Activated naive CD4-positive, alpha-beta T cell treated with anti-CD3 and anti-CD28 coated beads, Interleukin-2, amount 10 ng/mL, durations not matched to agents 7 days and 5 days (primary cell): ENCODE data around the gene PPP2R3C.
"Not testable (repeated sequence)": the region's sequence is repeated elsewhere in the genome, so short reads cannot be mapped to it uniquely, and the experiment has no call there.

Source experiments
- CTCF ChIA-PET: fragments of 350-600 bp; sonication (Branson Sonifier 250); formaldehyde crosslinking; loops from one replicate; lab custom pipeline; 2021; ENCODE audit warnings: antibody characterized with exemption; lab: Charles Lee
- DNase-seq: peaks from one replicate; pipeline ENCODE4 v3.0.0-alpha.2; 2020
- H3K27ac Mint-ChIP-seq: one replicate; pipeline ENCODE4 v1.8.0; 2021; ENCODE audit warnings: mild to moderate bottlenecking, moderate library complexity, mixed read lengths
- H3K27me3 Mint-ChIP-seq: one replicate; pipeline ENCODE4 v1.8.0; 2021; ENCODE audit warnings: mild to moderate bottlenecking, mixed read lengths
- H3K36me3 Mint-ChIP-seq: one replicate; pipeline ENCODE4 v1.8.0; 2021; ENCODE audit warnings: mixed read lengths
- H3K4me1 Mint-ChIP-seq: one replicate; pipeline ENCODE4 v1.8.0; 2021; ENCODE audit warnings: mixed read lengths
- H3K4me3 Mint-ChIP-seq: one replicate; pipeline ENCODE4 v1.8.0; 2021; ENCODE audit warnings: mild to moderate bottlenecking, moderate library complexity, mixed read lengths
- H3K9me3 Mint-ChIP-seq: one replicate; pipeline ENCODE4 v1.8.0; 2021; ENCODE audit warnings: mixed read lengths

Gene PPP2R3C

DNA sequence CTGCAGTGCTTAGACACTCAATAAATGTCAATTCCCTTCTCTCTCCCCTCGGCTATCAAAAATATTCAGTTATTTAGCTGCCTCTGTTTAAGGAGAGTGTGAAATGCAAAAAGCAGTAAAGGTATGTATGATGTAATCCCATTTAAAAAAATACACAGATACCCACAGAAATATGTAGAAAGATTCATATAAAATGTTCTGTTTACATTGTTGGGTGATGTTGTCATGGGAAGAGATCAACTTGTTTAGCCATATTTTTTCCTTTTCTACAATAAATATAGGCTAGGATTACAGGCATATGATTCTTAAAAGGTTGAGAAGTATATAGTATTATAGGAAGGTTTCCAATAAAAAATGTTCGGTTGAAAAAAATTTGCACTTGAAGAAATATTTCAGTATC lies 7.8 kb downstream of the PPP2R3C start:
- Mint-ChIP-seq H3K4me3 (no peak overlapping the region), H3K9me3 (peaks cover 5% of the 10 kb centered on the region), H3K27me3 (no peaks in the 10 kb centered on the region), H3K27ac (no peak overlapping the region), H3K4me1 (peaks cover 19% of the 10 kb centered on the region), H3K36me3 (peaks cover 61% of the 10 kb centered on the region)
- DNase-seq: no peak
- CTCF ChIA-PET: interaction anchor here (0.6 kb wide), 1 partner anchor 463 kb away, joined by 3 read pairs; no protein-coding TSS in a partner anchor

DNA sequence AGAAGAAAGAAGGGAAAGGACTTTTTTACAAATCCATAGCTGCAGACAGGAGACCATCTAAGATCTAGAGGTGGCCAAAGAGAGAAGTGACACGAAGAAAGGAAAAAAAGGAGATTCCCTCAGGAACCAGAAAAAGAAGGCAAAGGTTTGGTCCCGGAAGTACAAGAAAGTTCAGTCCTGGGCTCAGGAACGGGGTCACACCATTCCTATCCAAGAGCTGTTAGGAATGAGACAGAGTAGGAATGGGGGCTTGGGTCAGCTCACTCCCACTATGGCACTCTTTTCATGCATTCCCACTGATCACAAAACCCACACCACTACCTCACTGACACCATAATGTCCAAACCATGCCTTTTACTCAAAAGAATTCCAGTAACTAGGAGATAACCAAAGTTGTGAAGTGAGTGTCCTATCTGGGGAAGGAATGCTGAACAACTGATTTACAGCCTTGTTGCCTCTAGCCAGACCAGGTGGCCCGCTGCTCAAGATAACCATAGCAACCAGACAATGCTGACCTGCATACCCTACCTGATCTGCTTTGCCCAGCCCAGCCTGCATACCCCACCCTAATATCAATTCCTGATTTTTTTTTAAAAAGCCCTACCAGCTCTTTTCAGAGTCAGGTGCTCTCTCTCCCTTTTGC lies 8.4 kb downstream of the PPP2R3C start:
- Mint-ChIP-seq H3K27ac (no peak overlapping the region), H3K4me1 (peaks cover 15% of the 10 kb centered on the region), H3K9me3 (peaks cover 5% of the 10 kb centered on the region), H3K36me3 (peaks cover 61% of the 10 kb centered on the region), H3K4me3 (no peak overlapping the region), H3K27me3 (no peaks in the 10 kb centered on the region)
- CTCF ChIA-PET: interaction anchor here (0.6 kb wide), 2 partner anchors 27 to 464 kb away, joined by 3 read pairs; no protein-coding TSS in a partner anchor
- no peak for DNase-seq

DNA sequence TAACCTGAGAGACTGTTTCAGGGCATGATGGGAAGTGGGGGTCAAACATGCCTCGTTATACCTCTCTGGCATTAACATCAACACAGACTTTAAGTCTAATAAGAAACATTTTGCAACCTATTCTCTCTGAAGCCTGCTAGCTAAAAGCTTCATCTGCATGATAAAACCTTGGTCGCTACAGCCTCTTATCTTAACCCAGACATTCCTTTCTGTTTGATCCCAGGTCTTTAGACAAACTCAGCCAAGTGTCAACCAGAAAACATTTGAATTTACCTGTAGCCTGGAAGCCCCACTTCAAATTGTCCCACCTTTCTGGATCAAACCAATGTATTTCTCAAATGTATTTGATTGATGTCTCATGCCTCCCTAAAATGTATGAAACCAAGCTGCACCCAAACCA lies 9.1 kb downstream of the PPP2R3C start:
- Mint-ChIP-seq H3K4me1 (peaks cover 10% of the 10 kb centered on the region), H3K36me3 (peaks cover 58% of the 10 kb centered on the region), H3K4me3 (no peak overlapping the region), H3K27me3 (no peaks in the 10 kb centered on the region), H3K9me3 (peaks cover 5% of the 10 kb centered on the region), H3K27ac (no peak overlapping the region)
- CTCF ChIA-PET: no interaction called here
- DNase-seq: no peak

DNA sequence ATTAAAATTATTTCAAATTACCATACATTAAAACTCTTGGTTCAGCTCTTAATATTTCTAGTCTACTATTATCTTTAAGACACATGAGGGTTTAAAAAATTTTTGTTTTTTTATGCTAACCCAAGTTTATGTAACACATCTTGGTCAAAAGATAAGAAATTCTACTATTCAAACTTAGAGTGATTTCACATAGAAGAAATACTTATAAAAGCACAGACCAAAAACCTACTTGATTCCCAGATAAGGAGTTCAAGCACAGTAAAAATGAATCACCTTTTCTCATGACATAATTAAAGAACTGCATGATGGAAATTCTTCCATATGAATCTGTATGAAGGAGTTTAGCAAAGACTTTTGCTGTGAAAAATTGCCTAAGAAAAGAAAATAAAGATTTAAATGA lies 13.9 kb downstream of the PPP2R3C start:
- Mint-ChIP-seq H3K9me3 (peaks cover 5% of the 10 kb centered on the region), H3K36me3 (peaks cover 56% of the 10 kb centered on the region), H3K27ac (no peak overlapping the region), H3K27me3 (no peaks in the 10 kb centered on the region), H3K4me1 (peaks cover 4% of the 10 kb centered on the region), H3K4me3 (no peak overlapping the region)
- DNase-seq: no peak
- CTCF ChIA-PET: no interaction called here

DNA sequence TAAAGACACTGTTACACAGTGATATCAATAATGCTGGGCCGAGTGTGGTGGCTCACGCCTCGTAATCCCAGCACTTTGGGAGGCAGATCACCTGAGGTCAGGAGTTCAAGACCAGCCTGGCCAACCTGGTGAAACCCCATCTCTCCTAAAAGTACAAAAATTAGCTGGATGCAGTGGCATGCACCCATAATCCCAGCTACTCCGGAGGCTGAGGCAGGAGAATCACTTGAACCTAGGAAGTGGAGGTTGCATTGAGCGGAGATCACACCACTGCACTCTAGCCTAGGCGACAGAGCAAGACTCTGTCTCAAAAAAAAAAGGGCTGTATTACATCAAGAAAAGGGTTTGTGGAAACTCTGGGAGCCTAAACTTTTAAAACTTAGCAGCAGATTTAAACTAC lies 27.1 kb downstream of the PPP2R3C start:
- CTCF ChIA-PET: interaction anchor here (1.0 kb wide), 1 partner anchor 371 kb away, joined by 3 read pairs; no protein-coding TSS in a partner anchor
- H3K4me3 Mint-ChIP-seq, H3K27ac Mint-ChIP-seq, H3K27me3 Mint-ChIP-seq, H3K9me3 Mint-ChIP-seq, H3K4me1 Mint-ChIP-seq, DNase-seq: not testable (repeated sequence)
- peaks cover 35% of the 10 kb centered on the region for H3K36me3 Mint-ChIP-seq

GRCh38 chr14:35088514-35088913 lies 33.3 kb downstream of the PPP2R3C start:
- H3K36me3 Mint-ChIP-seq: peaks cover 38% of the 10 kb centered on the region
- CTCF ChIA-PET: no interaction called here
- H3K27me3 Mint-ChIP-seq: no peaks in the 10 kb centered on the region
- no peaks in the 10 kb centered on the region for H3K9me3 Mint-ChIP-seq
- no peak overlapping the region for H3K4me3 Mint-ChIP-seq
- DNase-seq: no peak
- H3K4me1 Mint-ChIP-seq: no peaks in the 10 kb centered on the region
- no peak overlapping the region for H3K27ac Mint-ChIP-seq

DNA sequence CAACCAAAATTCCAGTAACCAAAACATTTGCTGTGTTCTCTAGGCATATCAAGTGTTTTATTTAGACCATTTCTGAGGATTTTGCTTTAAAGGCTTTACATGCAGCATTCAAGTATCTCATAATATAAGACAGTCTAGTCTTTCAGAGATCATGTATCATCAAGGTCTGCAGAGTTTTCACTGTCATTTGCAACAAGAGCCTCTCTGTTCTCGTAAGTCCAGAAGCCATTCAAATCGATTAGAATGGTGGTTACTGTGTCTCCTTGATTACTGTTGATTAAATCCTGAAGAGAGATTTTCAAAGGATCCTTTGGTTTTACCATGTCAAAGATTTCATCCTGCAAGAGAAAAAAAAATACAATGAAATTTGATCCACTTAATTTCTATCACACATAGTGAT lies 36.3 kb downstream of the PPP2R3C start:
- Mint-ChIP-seq H3K4me1 (no peaks in the 10 kb centered on the region), H3K27me3 (no peaks in the 10 kb centered on the region), H3K4me3 (no peak overlapping the region), H3K9me3 (no peaks in the 10 kb centered on the region), H3K36me3 (peaks cover 36% of the 10 kb centered on the region), H3K27ac (no peak overlapping the region)
- CTCF ChIA-PET: no interaction called here
- no peak for DNase-seq

- Mint-ChIP-seq H3K27ac (no peak overlapping the region), H3K4me3 (no peak overlapping the region), H3K27me3 (no peaks in the 10 kb centered on the region), H3K4me1 (no peaks in the 10 kb centered on the region), H3K36me3 (peaks cover 36% of the 10 kb centered on the region), H3K9me3 (no peaks in the 10 kb centered on the region)
- DNase-seq: no peak
- CTCF ChIA-PET: no interaction called here
Measured at GRCh38 chr14:35083530-35084150, 38.1 kb downstream of the PPP2R3C start.

- H3K27ac Mint-ChIP-seq: no peak overlapping the region
- H3K4me3 Mint-ChIP-seq: no peak overlapping the region
- peaks cover 27% of the 10 kb centered on the region for H3K36me3 Mint-ChIP-seq
- H3K9me3 Mint-ChIP-seq: no peaks in the 10 kb centered on the region
- DNase-seq: no peak
- no peaks in the 10 kb centered on the region for H3K4me1 Mint-ChIP-seq
- no peaks in the 10 kb centered on the region for H3K27me3 Mint-ChIP-seq
- CTCF ChIA-PET: no interaction called here
Measured at GRCh38 chr14:35079742-35080141, 42.0 kb downstream of the PPP2R3C start.

GRCh38 chr14:35078082-35078481 lies 43.7 kb downstream of the PPP2R3C start:
- Mint-ChIP-seq H3K27me3 (no peaks in the 10 kb centered on the region), H3K9me3 (no peaks in the 10 kb centered on the region), H3K4me1 (no peaks in the 10 kb centered on the region), H3K4me3 (no peak overlapping the region), H3K36me3 (peaks cover 23% of the 10 kb centered on the region), H3K27ac (no peak overlapping the region)
- DNase-seq: no peak
- CTCF ChIA-PET: interaction anchor here (0.8 kb wide), 1 partner anchor 9 kb away, joined by 3 read pairs; no protein-coding TSS in a partner anchor

GRCh38 chr14:35073486-35073885 lies 48.3 kb downstream of the PPP2R3C start:
- DNase-seq: no peak
- no peak overlapping the region for H3K27ac Mint-ChIP-seq
- CTCF ChIA-PET: no interaction called here

GRCh38 chr14:35072226-35072625 lies 49.6 kb downstream of the PPP2R3C start:
- H3K9me3 Mint-ChIP-seq: no peaks in the 10 kb centered on the region
- CTCF ChIA-PET: no interaction called here
- no peak overlapping the region for H3K4me3 Mint-ChIP-seq
- H3K27ac Mint-ChIP-seq: no peak overlapping the region
- H3K36me3 Mint-ChIP-seq: peaks cover 22% of the 10 kb centered on the region
- no peak for DNase-seq
- H3K27me3 Mint-ChIP-seq: no peaks in the 10 kb centered on the region
- H3K4me1 Mint-ChIP-seq: no peaks in the 10 kb centered on the region

More at GRCh38 chr14:35073486-35073885, 48.3 kb downstream of the PPP2R3C start:
- Mint-ChIP-seq H3K27me3 (no peaks in the 10 kb centered on the region), H3K9me3 (no peaks in the 10 kb centered on the region), H3K4me3 (no peak overlapping the region), H3K4me1 (no peaks in the 10 kb centered on the region), H3K36me3 (peaks cover 17% of the 10 kb centered on the region)

DNA sequence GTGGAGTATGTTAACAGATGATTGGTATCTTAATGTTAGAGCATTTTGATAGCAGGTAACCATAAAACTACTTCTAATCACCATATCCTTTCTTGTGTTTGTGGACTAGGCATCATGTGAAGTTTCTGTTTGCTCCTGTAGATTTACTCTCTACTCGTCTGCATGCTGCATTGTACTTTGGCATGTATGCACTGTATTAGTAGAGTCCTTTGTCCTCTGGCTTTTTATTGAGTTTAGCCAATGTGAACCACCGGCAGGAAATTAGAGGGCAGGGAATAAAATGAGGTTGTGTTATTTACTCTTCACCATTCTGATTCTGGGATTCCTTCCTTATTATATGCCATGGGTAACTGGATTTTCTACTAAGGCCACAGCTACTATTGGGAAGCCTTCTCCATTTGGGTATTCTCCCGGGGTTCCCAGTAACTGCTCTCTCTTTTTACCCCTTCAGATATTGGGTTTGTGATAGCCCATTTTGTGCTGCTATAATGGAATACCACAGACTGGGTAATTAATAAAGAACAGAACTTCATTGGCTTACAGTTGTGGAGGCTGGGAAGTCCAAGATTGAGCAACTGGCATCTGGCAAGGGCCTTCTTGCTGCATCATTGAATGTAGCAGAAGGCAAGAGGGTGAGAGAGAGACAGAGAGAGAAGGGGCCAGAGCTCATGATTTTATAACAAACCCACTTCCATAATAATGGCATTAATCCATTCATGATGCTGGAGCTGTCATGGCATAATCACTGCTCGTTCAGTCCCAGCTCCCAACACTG lies 53.4 kb downstream of the PPP2R3C start:
- H3K4me1 Mint-ChIP-seq: no peaks in the 10 kb centered on the region
- no peaks in the 10 kb centered on the region for H3K27me3 Mint-ChIP-seq
- peaks cover 20% of the 10 kb centered on the region for H3K36me3 Mint-ChIP-seq
- no peak overlapping the region for H3K4me3 Mint-ChIP-seq
- no peak for DNase-seq
- no peak overlapping the region for H3K27ac Mint-ChIP-seq
- H3K9me3 Mint-ChIP-seq: no peaks in the 10 kb centered on the region
- CTCF ChIA-PET: interaction anchor here (0.7 kb wide), 1 partner anchor 9 kb away, joined by 3 read pairs; no protein-coding TSS in a partner anchor

GRCh38 chr14:35065731-35066130 lies 56.1 kb downstream of the PPP2R3C start:
- not testable (repeated sequence) for H3K4me3 Mint-ChIP-seq, H3K4me1 Mint-ChIP-seq, H3K27me3 Mint-ChIP-seq, H3K27ac Mint-ChIP-seq, H3K9me3 Mint-ChIP-seq, DNase-seq
- CTCF ChIA-PET: interaction anchor here (0.6 to 1.0 kb wide), 2 partner anchors 9 to 164 kb away, joined by 3 read pairs; no protein-coding TSS in a partner anchor
- H3K36me3 Mint-ChIP-seq: peaks cover 23% of the 10 kb centered on the region
